ENCODE data around the gene SLIRP.

Gene SLIRP

DNA sequence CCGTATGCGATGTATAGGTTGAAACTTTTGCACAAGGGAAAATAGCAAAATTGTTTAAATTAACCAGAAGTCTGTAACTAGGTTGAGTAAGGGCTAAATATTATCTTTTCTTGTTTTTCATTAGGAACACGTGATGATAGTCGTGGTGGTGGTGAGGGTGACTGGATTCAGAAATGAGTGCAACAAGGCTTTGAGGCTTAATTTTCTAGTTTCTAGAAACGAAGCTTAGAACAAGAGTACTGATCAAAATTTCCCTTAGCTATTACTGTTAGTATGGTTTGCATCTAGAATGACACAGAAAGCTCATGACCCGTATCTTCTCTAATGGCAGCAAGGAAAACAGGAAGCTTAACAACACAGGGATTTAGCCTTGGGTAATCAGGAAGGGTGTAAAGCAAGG, 7.0 kb downstream of the SLIRP start:
- H3K27ac ChIP-seq = no peak overlapping the region
- TF ChIP-seq CTCF (IDR thresholded peaks at IDR 0.05) (no peak), ZFX (IDR thresholded peaks at IDR 0.05; ENCODE audit: borderline replicate concordance) (no peak)

DNA sequence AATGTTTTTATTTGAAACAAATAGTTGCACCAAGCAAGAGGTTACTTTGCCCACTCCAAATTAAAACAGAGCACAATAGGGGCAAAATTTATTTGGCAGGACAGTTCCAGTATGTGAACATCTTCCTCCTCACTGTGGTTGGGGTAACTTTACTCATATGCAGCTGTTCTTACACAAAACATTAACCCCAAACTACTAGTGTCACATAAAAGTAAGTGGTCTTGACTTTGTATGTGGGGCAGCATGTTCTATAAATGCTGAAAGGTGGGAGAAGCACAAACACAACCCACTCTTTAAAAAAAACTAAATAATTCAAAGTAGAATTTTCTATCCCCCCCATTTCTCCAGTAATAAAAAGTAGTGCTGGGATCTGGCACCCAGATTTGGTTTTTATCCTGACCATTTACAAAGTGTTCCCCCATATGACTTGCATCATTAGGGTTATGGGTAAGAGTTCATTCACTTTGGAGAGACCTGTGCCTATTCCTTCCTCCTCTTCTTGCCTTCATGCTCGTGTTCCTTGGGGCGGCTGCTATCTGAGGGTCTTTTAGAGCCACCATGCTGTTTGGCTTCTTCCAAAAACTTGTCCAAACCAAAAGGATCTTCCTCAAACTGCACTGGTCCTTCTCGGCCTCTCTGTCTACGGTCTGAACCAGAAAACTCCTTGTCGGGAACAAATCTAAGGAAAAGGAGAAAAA, 9.9 kb downstream of the SLIRP start:
- peak overlapping the region; percentile 35 for H3K27ac ChIP-seq
- TF ChIP-seq ZFX (IDR thresholded peaks at IDR 0.05; ENCODE audit: borderline replicate concordance) = no peak

DNA sequence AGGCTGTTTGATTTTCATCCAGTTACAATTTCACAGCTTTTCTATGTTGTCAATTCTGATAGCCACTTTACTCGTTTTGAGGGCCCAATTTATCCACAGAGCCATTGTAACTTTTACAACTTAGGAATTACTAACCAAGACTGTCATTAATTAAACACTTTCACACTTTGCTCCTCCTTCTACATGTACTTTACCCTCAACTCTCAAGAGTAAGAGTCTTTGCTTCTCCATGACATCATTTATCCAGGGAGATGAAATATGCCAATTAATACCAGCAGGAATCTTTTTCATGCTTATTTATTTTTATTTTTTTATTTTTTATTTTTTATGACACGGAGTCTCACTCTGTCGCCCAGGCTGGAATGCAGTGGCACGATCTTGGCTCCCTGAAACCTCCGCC, 13.5 kb downstream of the SLIRP start:
- TF ChIP-seq CTCF (IDR thresholded peaks at IDR 0.05) = no peak
- H3K27ac ChIP-seq = no peak overlapping the region

- no peak overlapping the region for H3K27ac ChIP-seq
- TF ChIP-seq ZFX (IDR thresholded peaks at IDR 0.05; ENCODE audit: borderline replicate concordance) (no peak), CTCF (IDR thresholded peaks at IDR 0.05) (no peak)
These were observed 14.4 kb downstream of the SLIRP start for GRCh38 chr14:77722301-77722700.

GRCh38 chr14:77730976-77731497, 23.1 kb downstream of the SLIRP start:
- TF ChIP-seq ZFX (IDR thresholded peaks at IDR 0.05; ENCODE audit: borderline replicate concordance) (no peak), CTCF (IDR thresholded peaks at IDR 0.05) (no peak)
- no peak overlapping the region for H3K27ac ChIP-seq

- no peak for TF ChIP-seq CTCF (IDR thresholded peaks at IDR 0.05)
- no peak for TF ChIP-seq ZFX (IDR thresholded peaks at IDR 0.05; ENCODE audit: borderline replicate concordance)
- no peak overlapping the region for H3K27ac ChIP-seq
These were observed 30.8 kb downstream of the SLIRP start for GRCh38 chr14:77738559-77739250.

GRCh38 chr14:77741438-77741837, 33.5 kb downstream of the SLIRP start:
- no peak overlapping the region for H3K27ac ChIP-seq
- no peak for TF ChIP-seq CTCF (IDR thresholded peaks at IDR 0.05)
- TF ChIP-seq ZFX (IDR thresholded peaks at IDR 0.05; ENCODE audit: borderline replicate concordance) = no peak
